ENCODE measurements around the gene ETV3L.
"Not testable (repeated sequence)": the region's sequence is repeated elsewhere in the genome, so short reads cannot be mapped to it uniquely, and the experiment has no call there.

The ETV3L gene

DNA sequence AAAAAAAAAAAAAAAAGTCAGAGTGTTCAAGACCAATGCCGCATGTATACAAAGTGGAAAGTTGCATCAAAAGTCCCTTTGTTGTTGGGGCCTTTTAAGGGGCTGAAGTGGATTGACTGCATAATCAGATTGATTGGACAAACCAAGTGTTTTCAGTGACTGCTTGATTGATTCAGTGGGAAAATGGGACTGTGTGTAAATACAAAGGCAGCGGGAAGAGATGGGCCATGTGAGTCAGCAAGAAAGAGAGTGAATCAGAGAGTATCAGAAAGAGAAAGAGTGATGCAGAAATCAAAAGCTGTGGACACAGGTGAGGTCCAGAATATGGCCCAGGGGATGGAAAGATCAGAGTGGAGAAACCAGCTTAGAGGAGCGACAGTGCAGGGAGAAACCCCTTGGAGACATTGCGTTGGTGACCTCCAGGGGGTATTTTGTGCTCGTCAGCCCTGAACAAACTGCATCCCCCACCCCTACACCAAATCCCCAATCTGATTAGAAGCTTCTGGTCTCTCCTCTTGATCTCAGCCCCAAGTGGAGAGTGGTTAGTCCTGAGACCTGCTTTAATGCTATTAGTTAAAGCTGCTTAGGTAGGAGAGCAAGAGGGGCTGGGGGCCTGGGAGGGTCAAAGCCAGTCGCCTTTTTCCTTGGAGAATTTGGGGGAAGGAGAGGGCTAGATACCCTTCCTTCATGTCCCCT, 5.1 kb upstream of the ETV3L start:
- no peak overlapping the region for H3K4ac ChIP-seq (ENCODE audit: low read length)
- H2AK5ac ChIP-seq (ENCODE audit: low read depth, low read length) = peak overlapping the region; percentile 14
- peaks cover 0 to 2% of the 10 kb centered on the region in 2 donors for H3K9me3 ChIP-seq (replicated peaks in 1 of 2; ENCODE audit: control insufficient read depth in 2 of 2, insufficient read depth in 1 of 2, low read depth in 1 of 2, low read length in 2 of 2)
- H3K4me1 ChIP-seq (ENCODE audit: control insufficient read depth in 2 of 2, insufficient read depth in 1 of 2, low read depth in 1 of 2, low read length in 2 of 2) = peaks cover 6 to 10% of the 10 kb centered on the region in 2 donors
- H3K27ac ChIP-seq (replicated peaks; ENCODE audit: low read length) = no peak overlapping the region
- WGBS, 2 donors (ENCODE audit: extremely low coverage in 2 of 2, insufficient read length in 2 of 2, insufficient replicate concordance in 1 of 2) = no CpG with 5 or more reads among the region's 6 CpGs
- no peak overlapping the region for H3K14ac ChIP-seq (ENCODE audit: low read length)
- no peak overlapping the region for H3K9ac ChIP-seq (ENCODE audit: low read depth, low read length, poor library complexity)
- H3K4me2 ChIP-seq (ENCODE audit: insufficient read depth, low read length, poor library complexity, severe bottlenecking) = no peak overlapping the region
- H2BK15ac ChIP-seq (ENCODE audit: low read length) = no peak overlapping the region
- H4K91ac ChIP-seq (ENCODE audit: low read depth, low read length, poor library complexity) = no peak overlapping the region
- no peak overlapping the region for H2BK12ac ChIP-seq (ENCODE audit: low read length)
- H2BK120ac ChIP-seq (ENCODE audit: low read depth, low read length) = no peak overlapping the region
- H4K8ac ChIP-seq (ENCODE audit: low read depth, low read length) = no peak overlapping the region
- H3K4me3 ChIP-seq (ENCODE audit: low read length in 2 of 2) = no peak overlapping the region
- no peaks in the 10 kb centered on the region for H3K36me3 ChIP-seq (replicated peaks in 1 of 2; ENCODE audit: control insufficient read depth in 2 of 2, insufficient read depth in 2 of 2, low read length in 2 of 2)
- no peak for DNase-seq (ENCODE audit: low spot score)
- H3K79me1 ChIP-seq (ENCODE audit: low read depth, low read length) = no peaks in the 10 kb centered on the region
- H2BK5ac ChIP-seq (ENCODE audit: low read length) = no peak overlapping the region
- peak overlapping the region; percentile 26 for H2AFZ ChIP-seq (ENCODE audit: low read length)
- peaks cover 0 to 66% (median 2%) of the 10 kb centered on the region in 3 experiments for H3K27me3 ChIP-seq (ENCODE audit: control insufficient read depth in 3 of 3, insufficient read depth in 3 of 3, low read depth in 1 of 3, low read length in 3 of 3)
- no peak overlapping the region for H3K18ac ChIP-seq (ENCODE audit: low read length)
- peak overlapping the region; percentile 10 for H3K23ac ChIP-seq (ENCODE audit: low read depth, low read length, poor library complexity)

DNA sequence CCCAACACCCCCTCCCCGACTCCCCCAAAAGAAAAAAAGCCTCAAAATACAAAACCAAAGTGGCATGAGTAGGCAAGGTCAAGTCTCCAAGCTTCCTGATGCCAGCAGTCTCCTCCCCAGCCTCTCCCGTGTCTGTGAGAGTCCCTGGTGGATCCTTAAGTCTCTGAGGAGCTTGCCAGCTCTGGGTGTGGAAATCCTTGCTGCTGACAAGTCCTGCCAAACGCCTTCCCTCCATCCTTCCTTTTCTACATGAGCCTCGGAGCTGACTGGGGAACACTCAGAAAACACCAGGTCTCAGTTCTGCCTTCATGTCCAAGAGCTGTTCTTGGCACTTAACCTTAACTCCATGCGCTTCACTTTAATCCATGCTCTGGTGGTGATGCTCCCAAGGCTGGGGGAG, 3.7 kb upstream of the ETV3L start:
- Histone ChIP-seq H3K79me1 (ENCODE audit: low read depth, low read length) (no peaks in the 10 kb centered on the region), H3K4me3 (ENCODE audit: low read length in 2 of 2) (no peak overlapping the region), H3K4ac (ENCODE audit: low read length) (no peak overlapping the region), H3K23ac (ENCODE audit: low read depth, low read length, poor library complexity) (no peak overlapping the region), H2AK5ac (ENCODE audit: low read depth, low read length) (no peak overlapping the region), H4K91ac (ENCODE audit: low read depth, low read length, poor library complexity) (no peak overlapping the region), H2BK120ac (ENCODE audit: low read depth, low read length) (no peak overlapping the region), H3K36me3 (replicated peaks in 1 of 2; ENCODE audit: control insufficient read depth in 2 of 2, insufficient read depth in 2 of 2, low read length in 2 of 2) (no peaks in the 10 kb centered on the region), H3K18ac (ENCODE audit: low read length) (no peak overlapping the region), H3K14ac (ENCODE audit: low read length) (no peak overlapping the region), H3K9ac (ENCODE audit: low read depth, low read length, poor library complexity) (peak overlapping the region; percentile 36), H3K27me3 (ENCODE audit: control insufficient read depth in 3 of 3, insufficient read depth in 3 of 3, low read depth in 1 of 3, low read length in 3 of 3) (peaks cover 0 to 53% (median 2%) of the 10 kb centered on the region in 3 experiments), H2BK12ac (ENCODE audit: low read length) (no peak overlapping the region), H3K4me2 (ENCODE audit: insufficient read depth, low read length, poor library complexity, severe bottlenecking) (no peak overlapping the region), H2AFZ (ENCODE audit: low read length) (no peak overlapping the region), H3K9me3 (replicated peaks in 1 of 2; ENCODE audit: control insufficient read depth in 2 of 2, insufficient read depth in 1 of 2, low read depth in 1 of 2, low read length in 2 of 2) (peaks cover 0 to 2% of the 10 kb centered on the region in 2 donors), H2BK15ac (ENCODE audit: low read length) (no peak overlapping the region), H2BK5ac (ENCODE audit: low read length) (no peak overlapping the region), H4K8ac (ENCODE audit: low read depth, low read length) (no peak overlapping the region), H3K4me1 (ENCODE audit: control insufficient read depth in 2 of 2, insufficient read depth in 1 of 2, low read depth in 1 of 2, low read length in 2 of 2) (peaks cover 8 to 10% of the 10 kb centered on the region in 2 donors), H3K27ac (replicated peaks; ENCODE audit: low read length) (no peak overlapping the region)
- WGBS, 2 donors (ENCODE audit: extremely low coverage in 2 of 2, insufficient read length in 2 of 2, insufficient replicate concordance in 1 of 2) = no CpG with 5 or more reads among the region's 5 CpGs
- no peak for DNase-seq (ENCODE audit: low spot score)

DNA sequence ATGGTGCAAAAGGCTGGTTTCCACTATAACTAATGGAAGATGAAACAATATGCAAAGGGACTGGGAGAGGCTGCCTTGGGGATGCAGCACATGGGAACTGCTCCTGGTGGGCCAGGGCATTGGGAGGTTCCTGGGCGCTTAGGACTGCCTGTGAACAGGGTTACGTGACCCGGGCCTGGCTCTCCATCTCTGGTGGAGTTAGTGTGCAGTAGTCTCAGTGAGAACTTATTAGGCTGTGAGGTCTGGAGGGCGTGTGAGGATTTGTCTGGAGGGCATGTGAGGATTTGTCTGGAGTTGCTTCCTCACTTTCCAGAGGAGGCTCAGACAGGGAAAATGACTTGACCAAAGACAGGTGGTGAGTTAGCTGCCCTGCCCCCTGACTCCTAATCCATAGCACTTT, 1.5 kb upstream of the ETV3L start:
- no peak overlapping the region for H3K14ac ChIP-seq (ENCODE audit: low read length)
- peaks cover 8 to 10% of the 10 kb centered on the region in 2 donors for H3K4me1 ChIP-seq (ENCODE audit: control insufficient read depth in 2 of 2, insufficient read depth in 1 of 2, low read depth in 1 of 2, low read length in 2 of 2)
- peaks cover 0 to 2% of the 10 kb centered on the region in 2 donors for H3K9me3 ChIP-seq (replicated peaks in 1 of 2; ENCODE audit: control insufficient read depth in 2 of 2, insufficient read depth in 1 of 2, low read depth in 1 of 2, low read length in 2 of 2)
- H3K4me3 ChIP-seq (ENCODE audit: low read length in 2 of 2) = no peak overlapping the region
- no peaks in the 10 kb centered on the region for H3K79me1 ChIP-seq (ENCODE audit: low read depth, low read length)
- no peak overlapping the region for H4K8ac ChIP-seq (ENCODE audit: low read depth, low read length)
- no peak overlapping the region for H3K27ac ChIP-seq (replicated peaks; ENCODE audit: low read length)
- H2BK120ac ChIP-seq (ENCODE audit: low read depth, low read length) = no peak overlapping the region
- H2AFZ ChIP-seq (ENCODE audit: low read length) = no peak overlapping the region
- no peak overlapping the region for H3K4ac ChIP-seq (ENCODE audit: low read length)
- H3K36me3 ChIP-seq (replicated peaks in 1 of 2; ENCODE audit: control insufficient read depth in 2 of 2, insufficient read depth in 2 of 2, low read length in 2 of 2) = no peaks in the 10 kb centered on the region
- H3K27me3 ChIP-seq (ENCODE audit: control insufficient read depth in 3 of 3, insufficient read depth in 3 of 3, low read depth in 1 of 3, low read length in 3 of 3) = peaks cover 0 to 33% (median 2%) of the 10 kb centered on the region in 3 experiments
- H2BK5ac ChIP-seq (ENCODE audit: low read length) = no peak overlapping the region
- no peak overlapping the region for H3K4me2 ChIP-seq (ENCODE audit: insufficient read depth, low read length, poor library complexity, severe bottlenecking)
- WGBS, 2 donors (ENCODE audit: extremely low coverage in 2 of 2, insufficient read length in 2 of 2, insufficient replicate concordance in 1 of 2) = no CpG with 5 or more reads among the region's 4 CpGs
- H4K91ac ChIP-seq (ENCODE audit: low read depth, low read length, poor library complexity) = no peak overlapping the region
- H2AK5ac ChIP-seq (ENCODE audit: low read depth, low read length) = no peak overlapping the region
- H3K18ac ChIP-seq (ENCODE audit: low read length) = no peak overlapping the region
- H3K23ac ChIP-seq (ENCODE audit: low read depth, low read length, poor library complexity) = no peak overlapping the region
- no peak overlapping the region for H2BK15ac ChIP-seq (ENCODE audit: low read length)
- H2BK12ac ChIP-seq (ENCODE audit: low read length) = no peak overlapping the region
- H3K9ac ChIP-seq (ENCODE audit: low read depth, low read length, poor library complexity) = no peak overlapping the region
- no peak for DNase-seq (ENCODE audit: low spot score)

DNA sequence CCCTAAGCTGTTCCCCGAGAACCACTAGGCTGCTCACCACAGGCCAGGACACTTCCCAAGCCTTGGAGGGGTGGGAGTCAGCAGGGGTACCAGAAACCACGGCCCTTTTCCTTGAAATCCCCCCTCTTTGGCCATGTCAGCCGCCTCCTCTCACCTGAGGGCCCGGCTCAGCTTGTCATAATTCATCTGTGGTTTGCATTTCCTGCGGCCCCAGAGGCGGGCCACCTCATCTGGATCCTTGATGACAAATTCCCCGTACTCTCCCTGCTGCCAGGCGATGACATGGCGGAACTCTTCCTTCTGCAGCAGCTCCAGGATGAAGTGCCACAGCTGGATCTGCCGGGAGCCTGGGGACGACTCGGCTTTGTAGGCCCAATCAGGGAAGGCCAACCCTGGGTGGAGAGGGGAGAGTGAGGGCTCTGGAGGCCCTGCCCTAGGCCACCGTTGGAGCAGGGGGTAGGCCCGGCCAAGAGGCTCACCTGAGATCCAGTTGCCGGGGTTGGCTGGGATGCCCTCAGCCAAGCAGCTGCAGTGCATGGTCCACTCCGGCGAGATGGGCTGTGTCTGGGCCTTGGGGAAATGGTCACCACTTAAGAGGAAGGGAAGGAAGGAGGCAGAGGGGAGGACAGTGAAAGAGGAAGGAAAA, 498 bp downstream of the ETV3L start:
- H4K91ac ChIP-seq (ENCODE audit: low read depth, low read length, poor library complexity); H3K23ac ChIP-seq (ENCODE audit: low read depth, low read length, poor library complexity); H3K36me3 ChIP-seq (replicated peaks in 1 of 2; ENCODE audit: control insufficient read depth in 2 of 2, insufficient read depth in 2 of 2, low read length in 2 of 2); H4K8ac ChIP-seq (ENCODE audit: low read depth, low read length); DNase-seq (ENCODE audit: low spot score); H2BK15ac ChIP-seq (ENCODE audit: low read length); H2AFZ ChIP-seq (ENCODE audit: low read length); H3K4me1 ChIP-seq (ENCODE audit: control insufficient read depth in 2 of 2, insufficient read depth in 1 of 2, low read depth in 1 of 2, low read length in 2 of 2); H3K4me2 ChIP-seq (ENCODE audit: insufficient read depth, low read length, poor library complexity, severe bottlenecking); H3K4ac ChIP-seq (ENCODE audit: low read length); H3K4me3 ChIP-seq (ENCODE audit: low read length in 2 of 2); H2BK12ac ChIP-seq (ENCODE audit: low read length); H3K27ac ChIP-seq (replicated peaks; ENCODE audit: low read length); H3K9me3 ChIP-seq (replicated peaks in 1 of 2; ENCODE audit: control insufficient read depth in 2 of 2, insufficient read depth in 1 of 2, low read depth in 1 of 2, low read length in 2 of 2); H2BK120ac ChIP-seq (ENCODE audit: low read depth, low read length); H2BK5ac ChIP-seq (ENCODE audit: low read length); H3K9ac ChIP-seq (ENCODE audit: low read depth, low read length, poor library complexity); H3K79me1 ChIP-seq (ENCODE audit: low read depth, low read length): not testable (repeated sequence)
- Histone ChIP-seq H3K14ac (ENCODE audit: low read length) (peak overlapping the region; percentile 63), H2AK5ac (ENCODE audit: low read depth, low read length) (peak overlapping the region; percentile 34), H3K27me3 (ENCODE audit: control insufficient read depth in 3 of 3, insufficient read depth in 3 of 3, low read depth in 1 of 3, low read length in 3 of 3) (peaks cover 0 to 32% (median 2%) of the 10 kb centered on the region in 3 experiments), H3K18ac (ENCODE audit: low read length) (peak overlapping the region; percentile 84)
- no CpG with 5 or more reads among the region's 17 CpGs for WGBS, 2 donors (ENCODE audit: extremely low coverage in 2 of 2, insufficient read length in 2 of 2, insufficient replicate concordance in 1 of 2)

Data from neuronal stem cell (in vitro differentiated cells).